A549 (cell line): ENCODE measurements around the gene FAM78B.

ENCODE experiments used
- CTCF ChIP-seq: fragments of >200 bp; sonication (Bioruptor Twin); formaldehyde crosslinking; IDR thresholded peaks from 3 replicates; pipeline ENCODE4 v1.5.1; 2016
- ESRRA ChIP-seq: fragments of 150-350 bp; IDR thresholded peaks from 2 replicates; pipeline ENCODE4 v1.6.1; 2014; ENCODE audit warnings: mild to moderate bottlenecking, low read length, borderline replicate concordance

- TF ChIP-seq CTCF (no peak), ESRRA (no peak)
Measured at GRCh38 chr1:166184012-166184411, 17.2 kb upstream of the FAM78B start.
